Upper lobe of left lung (tissue), 4 donors: ENCODE results near the gene SYCE3.

Source experiments
- CTCF ChIP-seq, 6 experiments: fragments of 450-650 bp in 4 of 6; fragments of 200-600 bp in 2 of 6; sonication (generic) in 2 of 6; IDR thresholded peaks; one replicate each; pipeline ENCODE4 v1.5.1; 2016 to 2019; ENCODE audit warnings: antibody characterized with exemption in 6 of 6
- EP300 ChIP-seq, 4 donors: sonication (generic); formaldehyde crosslinking; IDR thresholded peaks; one replicate each; pipeline ENCODE4 v1.5.1; 2017; ENCODE audit warnings: antibody characterized with exemption in 4 of 4, control low read depth in 2 of 4
- POLR2A ChIP-seq, 4 donors: fragments of 450-650 bp; IDR thresholded peaks; one replicate each; pipeline ENCODE4 v1.5.1; 2016 to 2017; ENCODE audit warnings: antibody characterized with exemption in 4 of 4, mild to moderate bottlenecking in 2 of 4
- POLR2AphosphoS5 ChIP-seq, 2 donors: sonication (generic); formaldehyde crosslinking; IDR thresholded peaks; one replicate each; pipeline ENCODE4 v1.5.1; 2017; ENCODE audit warnings: antibody characterized with exemption in 2 of 2

GRCh38 chr22:50544078-50544745, 18.5 kb downstream of the SYCE3 start:
- TF ChIP-seq CTCF (IDR thresholded peaks at IDR 0.05), result peak; percentile 54 to 70 (median 64)
- peak in 1 of 4 donors; percentile 51 for TF ChIP-seq POLR2A (IDR thresholded peaks at IDR 0.05)
- TF ChIP-seq EP300 (IDR thresholded peaks at IDR 0.05), result no peak
- peak in 1 of 2 donors; percentile 59 for TF ChIP-seq POLR2AphosphoS5 (IDR thresholded peaks at IDR 0.05)
